ENCODE data around the gene IL17RB.

Gene IL17RB

DNA sequence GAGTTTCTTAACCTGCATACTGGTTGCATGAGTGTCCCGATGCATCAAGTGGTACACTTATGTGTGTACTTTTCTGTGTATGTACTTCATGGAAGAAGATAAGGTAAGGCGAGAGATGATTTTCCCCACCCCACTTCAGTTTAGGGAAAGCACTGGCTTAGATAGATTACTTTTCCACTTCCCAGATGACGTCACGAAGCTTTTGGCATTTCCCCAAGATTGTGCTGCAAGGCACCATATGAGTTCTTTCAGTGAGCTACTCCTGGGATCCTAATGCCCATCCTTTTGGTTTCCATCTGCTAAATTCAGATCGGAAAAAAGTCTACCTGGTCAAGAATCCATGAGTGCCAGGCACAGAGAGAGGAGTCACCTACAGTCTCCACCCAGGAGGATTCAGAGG is 4.5 kb downstream of the IL17RB start:
- H3K36me3 ChIP-seq (ENCODE audit: insufficient read depth, low read depth, low read length) = no peaks in the 10 kb centered on the region
- H3K9ac ChIP-seq (ENCODE audit: low read depth, low read length) = no peak overlapping the region
- no peak overlapping the region for H3K4me3 ChIP-seq (ENCODE audit: low read length)
- no peaks in the 10 kb centered on the region for H3K4me1 ChIP-seq (ENCODE audit: insufficient read depth, low read length)
- H3K27ac ChIP-seq (ENCODE audit: low read length) = no peak overlapping the region
- peaks cover 24% of the 10 kb centered on the region for H3K27me3 ChIP-seq (ENCODE audit: insufficient read depth, low read length)
- H3K9me3 ChIP-seq (ENCODE audit: insufficient read depth, low read depth, low read length) = no peaks in the 10 kb centered on the region

DNA sequence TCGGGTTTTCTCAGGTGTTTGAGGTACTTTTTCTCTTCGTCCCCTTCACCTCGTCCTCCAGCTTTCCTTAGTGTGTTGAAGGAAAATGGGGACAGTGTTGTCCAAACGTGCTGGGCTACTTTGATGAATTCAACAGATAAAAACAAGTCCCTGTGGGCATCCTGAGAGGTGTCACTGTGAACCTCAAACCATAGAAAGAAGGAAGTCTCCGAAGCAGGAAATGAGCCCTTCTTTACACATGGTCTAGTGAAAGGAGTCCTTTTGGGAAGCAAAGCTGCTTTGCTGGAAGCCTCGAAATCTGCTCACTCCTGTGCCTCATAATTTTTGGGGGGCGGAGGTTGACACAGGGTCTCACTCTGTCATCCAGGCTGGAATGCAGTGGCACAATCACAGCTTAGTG is 10.6 kb downstream of the IL17RB start:
- Histone ChIP-seq H3K36me3 (ENCODE audit: insufficient read depth, low read depth, low read length) (peaks cover 42% of the 10 kb centered on the region), H3K4me3 (ENCODE audit: low read length) (no peak overlapping the region), H3K9ac (ENCODE audit: low read depth, low read length) (no peak overlapping the region), H3K4me1 (ENCODE audit: insufficient read depth, low read length) (no peaks in the 10 kb centered on the region), H3K27me3 (ENCODE audit: insufficient read depth, low read length) (no peaks in the 10 kb centered on the region), H3K27ac (ENCODE audit: low read length) (no peak overlapping the region), H3K9me3 (ENCODE audit: insufficient read depth, low read depth, low read length) (no peaks in the 10 kb centered on the region)

DNA sequence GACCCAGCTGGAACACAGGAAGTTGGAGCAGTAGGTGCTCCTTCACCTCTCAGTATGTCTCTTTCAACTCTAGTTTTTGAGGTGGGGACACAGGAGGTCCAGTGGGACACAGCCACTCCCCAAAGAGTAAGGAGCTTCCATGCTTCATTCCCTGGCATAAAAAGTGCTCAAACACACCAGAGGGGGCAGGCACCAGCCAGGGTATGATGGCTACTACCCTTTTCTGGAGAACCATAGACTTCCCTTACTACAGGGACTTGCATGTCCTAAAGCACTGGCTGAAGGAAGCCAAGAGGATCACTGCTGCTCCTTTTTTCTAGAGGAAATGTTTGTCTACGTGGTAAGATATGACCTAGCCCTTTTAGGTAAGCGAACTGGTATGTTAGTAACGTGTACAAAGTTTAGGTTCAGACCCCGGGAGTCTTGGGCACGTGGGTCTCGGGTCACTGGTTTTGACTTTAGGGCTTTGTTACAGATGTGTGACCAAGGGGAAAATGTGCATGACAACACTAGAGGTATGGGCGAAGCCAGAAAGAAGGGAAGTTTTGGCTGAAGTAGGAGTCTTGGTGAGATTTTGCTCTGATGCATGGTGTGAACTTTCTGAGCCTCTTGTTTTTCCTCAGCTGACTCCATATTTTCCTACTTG is 11.9 kb downstream of the IL17RB start:
- Histone ChIP-seq H3K4me3 (ENCODE audit: low read length) (no peak overlapping the region), H3K9ac (ENCODE audit: low read depth, low read length) (no peak overlapping the region), H3K9me3 (ENCODE audit: insufficient read depth, low read depth, low read length) (no peaks in the 10 kb centered on the region), H3K27ac (ENCODE audit: low read length) (no peak overlapping the region), H3K36me3 (ENCODE audit: insufficient read depth, low read depth, low read length) (peaks cover 54% of the 10 kb centered on the region), H3K4me1 (ENCODE audit: insufficient read depth, low read length) (no peaks in the 10 kb centered on the region), H3K27me3 (ENCODE audit: insufficient read depth, low read length) (no peaks in the 10 kb centered on the region)

DNA sequence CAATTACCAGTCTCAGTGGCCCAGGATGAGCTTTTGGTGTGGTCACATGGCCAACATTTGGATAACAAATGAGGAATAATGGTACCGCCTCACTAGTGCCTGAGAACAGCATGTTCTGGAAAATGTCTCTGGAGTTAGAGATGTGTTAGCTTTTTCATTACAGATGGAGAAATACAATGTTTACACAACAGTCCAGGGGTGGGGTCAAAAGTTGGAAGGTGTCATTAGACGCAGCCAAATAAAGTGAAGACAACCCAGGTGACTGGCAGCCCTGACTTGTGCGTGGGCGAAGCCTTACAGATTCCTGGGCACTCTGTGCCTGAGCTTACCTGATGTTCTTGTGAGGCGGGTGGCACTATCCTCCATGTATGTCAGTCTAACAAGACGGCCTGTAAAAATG is 12.8 kb downstream of the IL17RB start:
- no peaks in the 10 kb centered on the region for H3K27me3 ChIP-seq (ENCODE audit: insufficient read depth, low read length)
- H3K4me1 ChIP-seq (ENCODE audit: insufficient read depth, low read length) = no peaks in the 10 kb centered on the region
- no peaks in the 10 kb centered on the region for H3K9me3 ChIP-seq (ENCODE audit: insufficient read depth, low read depth, low read length)
- H3K36me3 ChIP-seq (ENCODE audit: insufficient read depth, low read depth, low read length) = peaks cover 57% of the 10 kb centered on the region
- no peak overlapping the region for H3K9ac ChIP-seq (ENCODE audit: low read depth, low read length)
- H3K27ac ChIP-seq (ENCODE audit: low read length) = no peak overlapping the region
- no peak overlapping the region for H3K4me3 ChIP-seq (ENCODE audit: low read length)

DNA sequence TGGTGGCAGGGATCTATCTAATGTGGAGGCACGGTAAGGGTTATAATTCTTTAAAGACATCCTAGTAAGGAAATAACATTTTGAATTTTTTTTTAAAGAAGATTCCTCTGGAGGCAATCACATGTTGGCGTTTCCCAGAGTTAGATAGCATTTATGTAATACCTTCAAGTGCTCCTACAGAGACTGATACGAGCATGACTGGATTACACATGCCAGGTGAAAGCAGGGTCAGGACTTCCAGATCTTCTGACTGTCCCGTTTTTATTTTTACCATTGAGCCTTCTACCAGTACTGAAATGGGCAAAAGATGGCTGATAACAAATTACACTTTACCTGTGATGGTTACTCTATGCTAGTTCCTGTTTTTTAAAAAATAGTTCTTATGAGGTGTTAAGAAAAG is 13.8 kb downstream of the IL17RB start:
- Histone ChIP-seq H3K9me3 (ENCODE audit: insufficient read depth, low read depth, low read length) (no peaks in the 10 kb centered on the region), H3K27ac (ENCODE audit: low read length) (no peak overlapping the region), H3K36me3 (ENCODE audit: insufficient read depth, low read depth, low read length) (peaks cover 66% of the 10 kb centered on the region), H3K4me3 (ENCODE audit: low read length) (no peak overlapping the region), H3K27me3 (ENCODE audit: insufficient read depth, low read length) (no peaks in the 10 kb centered on the region), H3K4me1 (ENCODE audit: insufficient read depth, low read length) (no peaks in the 10 kb centered on the region), H3K9ac (ENCODE audit: low read depth, low read length) (no peak overlapping the region)

DNA sequence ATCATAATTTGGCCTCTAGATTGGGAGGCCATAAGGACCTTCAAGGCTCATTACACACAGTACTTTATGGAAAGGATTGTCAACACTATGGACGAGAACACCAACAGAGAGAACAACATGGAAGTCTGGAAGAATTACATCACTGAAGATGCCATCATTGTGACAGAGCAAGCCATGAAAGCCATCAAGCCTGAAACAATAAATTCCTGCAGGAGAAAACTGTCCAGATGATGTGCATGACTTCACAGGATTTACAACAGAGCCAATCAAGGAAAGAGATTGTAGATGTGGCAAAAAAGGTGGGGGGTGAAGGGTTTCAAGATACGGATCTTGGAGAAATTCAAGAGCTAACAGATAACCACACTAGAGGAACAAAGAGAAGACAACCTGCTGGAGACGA is 15.9 kb downstream of the IL17RB start:
- Histone ChIP-seq H3K4me1 (ENCODE audit: insufficient read depth, low read length) (no peaks in the 10 kb centered on the region), H3K9me3 (ENCODE audit: insufficient read depth, low read depth, low read length) (no peaks in the 10 kb centered on the region), H3K36me3 (ENCODE audit: insufficient read depth, low read depth, low read length) (peaks cover 80% of the 10 kb centered on the region), H3K9ac (ENCODE audit: low read depth, low read length) (no peak overlapping the region), H3K27me3 (ENCODE audit: insufficient read depth, low read length) (no peaks in the 10 kb centered on the region), H3K27ac (ENCODE audit: low read length) (no peak overlapping the region), H3K4me3 (ENCODE audit: low read length) (no peak overlapping the region)

DNA sequence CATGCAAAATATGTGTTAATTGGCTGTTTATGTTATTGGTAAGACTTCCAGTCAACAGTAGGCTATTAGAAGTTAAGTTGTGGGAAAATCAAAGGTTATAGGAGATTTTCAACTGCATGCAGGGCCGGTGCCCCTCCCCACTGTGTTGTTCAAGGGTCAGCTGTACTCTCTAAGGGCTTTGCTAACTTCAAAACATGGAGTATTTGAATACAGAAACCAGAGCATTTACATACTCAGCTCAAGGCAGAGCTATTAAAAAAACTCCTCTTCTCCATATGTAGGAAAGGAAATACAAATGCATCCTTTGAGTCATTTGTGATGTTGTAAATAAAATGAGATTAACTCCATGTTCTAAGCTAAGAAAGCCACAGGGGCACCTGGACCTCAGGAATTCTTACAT is 16.8 kb downstream of the IL17RB start:
- Histone ChIP-seq H3K27me3 (ENCODE audit: insufficient read depth, low read length) (no peaks in the 10 kb centered on the region), H3K27ac (ENCODE audit: low read length) (no peak overlapping the region), H3K4me1 (ENCODE audit: insufficient read depth, low read length) (no peaks in the 10 kb centered on the region), H3K9me3 (ENCODE audit: insufficient read depth, low read depth, low read length) (no peaks in the 10 kb centered on the region), H3K4me3 (ENCODE audit: low read length) (no peak overlapping the region), H3K36me3 (ENCODE audit: insufficient read depth, low read depth, low read length) (peaks cover 84% of the 10 kb centered on the region), H3K9ac (ENCODE audit: low read depth, low read length) (no peak overlapping the region)

DNA sequence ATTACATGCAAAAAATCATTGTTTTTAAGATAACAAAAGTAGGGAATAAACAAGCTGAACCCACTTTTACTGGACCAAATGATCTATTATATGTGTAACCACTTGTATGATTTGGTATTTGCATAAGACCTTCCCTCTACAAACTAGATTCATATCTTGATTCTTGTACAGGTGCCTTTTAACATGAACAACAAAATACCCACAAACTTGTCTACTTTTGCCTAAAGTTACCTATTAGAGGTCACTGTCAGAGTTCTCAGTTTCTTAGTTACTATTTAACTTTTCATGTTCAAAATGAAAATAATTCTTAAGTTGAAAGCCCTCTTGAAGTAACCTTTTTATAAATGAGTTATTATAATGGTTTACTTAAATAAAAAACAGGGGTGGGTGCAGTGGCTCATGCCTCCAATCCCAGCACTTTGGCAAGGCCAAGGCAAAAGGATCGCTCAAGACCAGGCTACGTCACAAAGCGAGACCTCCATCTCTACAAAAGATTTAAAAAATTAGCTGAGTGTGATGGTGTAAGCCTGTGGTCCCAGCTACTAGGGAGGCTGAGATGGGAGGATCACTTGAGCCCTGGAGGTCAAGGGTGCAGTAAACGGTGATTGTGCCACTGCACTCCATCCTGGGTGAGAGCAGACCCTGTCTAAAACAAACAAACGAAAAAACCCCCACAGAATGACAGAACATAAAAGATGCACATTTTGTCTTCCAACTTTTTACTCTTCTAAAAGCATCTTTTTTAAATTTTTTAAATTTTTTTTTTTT is 19.5 kb downstream of the IL17RB start:
- Histone ChIP-seq H3K4me3 (ENCODE audit: low read length) (no peak overlapping the region), H3K27ac (ENCODE audit: low read length) (no peak overlapping the region), H3K4me1 (ENCODE audit: insufficient read depth, low read length) (no peaks in the 10 kb centered on the region), H3K9me3 (ENCODE audit: insufficient read depth, low read depth, low read length) (no peaks in the 10 kb centered on the region), H3K9ac (ENCODE audit: low read depth, low read length) (no peak overlapping the region), H3K27me3 (ENCODE audit: insufficient read depth, low read length) (no peaks in the 10 kb centered on the region), H3K36me3 (ENCODE audit: insufficient read depth, low read depth, low read length) (peaks cover 85% of the 10 kb centered on the region)

DNA sequence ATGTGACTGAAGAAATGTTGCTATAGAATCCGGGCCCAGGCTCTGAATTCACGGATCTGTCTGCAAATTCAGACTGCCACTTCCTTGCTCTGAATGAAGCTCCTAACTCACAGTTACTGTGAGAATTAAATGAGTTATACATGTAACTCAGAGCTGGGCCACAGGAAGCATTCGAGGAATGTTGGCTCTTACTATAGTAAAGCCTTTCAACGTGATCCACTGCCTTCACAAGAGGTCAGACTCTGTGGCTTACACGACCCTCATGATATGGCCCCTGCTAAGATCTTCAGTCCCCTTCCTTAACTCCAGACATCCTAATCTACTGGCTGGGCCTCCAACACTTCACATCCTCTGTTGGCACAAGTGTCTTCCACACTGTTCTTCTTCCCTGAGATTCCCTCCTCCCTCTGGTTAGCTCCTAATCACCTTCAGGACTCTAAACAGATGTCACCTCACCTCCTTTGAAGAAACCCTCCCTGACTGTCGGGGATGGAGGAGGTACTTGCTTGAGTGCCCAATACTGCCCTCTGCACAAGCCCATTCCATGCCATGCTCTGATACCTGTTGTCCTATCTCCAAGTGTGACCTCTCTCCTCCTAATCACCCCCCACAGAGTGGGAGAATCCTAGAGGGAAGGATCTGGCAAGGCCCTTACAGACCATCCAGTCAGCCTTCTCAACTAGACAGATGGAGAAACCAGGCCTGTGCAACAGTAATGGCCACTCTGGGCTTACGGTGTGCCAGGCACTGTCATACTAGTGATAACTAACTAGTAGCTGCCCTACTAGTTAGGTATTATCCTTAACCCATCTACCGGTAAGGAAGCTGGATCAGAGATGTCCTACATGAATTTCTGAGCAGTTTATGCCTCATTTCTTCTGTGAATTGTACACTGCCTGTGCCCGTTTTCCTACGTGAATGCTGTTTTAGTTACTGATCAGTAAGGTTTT is 34.3 kb downstream of the IL17RB start:
- Histone ChIP-seq H3K36me3 (ENCODE audit: insufficient read depth, low read depth, low read length) (peaks cover 59% of the 10 kb centered on the region), H3K9me3 (ENCODE audit: insufficient read depth, low read depth, low read length) (no peaks in the 10 kb centered on the region), H3K4me1 (ENCODE audit: insufficient read depth, low read length) (peaks cover 8% of the 10 kb centered on the region), H3K4me3 (ENCODE audit: low read length) (peak overlapping the region; percentile 87), H3K27ac (ENCODE audit: low read length) (no peak overlapping the region), H3K27me3 (ENCODE audit: insufficient read depth, low read length) (no peaks in the 10 kb centered on the region), H3K9ac (ENCODE audit: low read depth, low read length) (peak overlapping the region; percentile 97)

DNA sequence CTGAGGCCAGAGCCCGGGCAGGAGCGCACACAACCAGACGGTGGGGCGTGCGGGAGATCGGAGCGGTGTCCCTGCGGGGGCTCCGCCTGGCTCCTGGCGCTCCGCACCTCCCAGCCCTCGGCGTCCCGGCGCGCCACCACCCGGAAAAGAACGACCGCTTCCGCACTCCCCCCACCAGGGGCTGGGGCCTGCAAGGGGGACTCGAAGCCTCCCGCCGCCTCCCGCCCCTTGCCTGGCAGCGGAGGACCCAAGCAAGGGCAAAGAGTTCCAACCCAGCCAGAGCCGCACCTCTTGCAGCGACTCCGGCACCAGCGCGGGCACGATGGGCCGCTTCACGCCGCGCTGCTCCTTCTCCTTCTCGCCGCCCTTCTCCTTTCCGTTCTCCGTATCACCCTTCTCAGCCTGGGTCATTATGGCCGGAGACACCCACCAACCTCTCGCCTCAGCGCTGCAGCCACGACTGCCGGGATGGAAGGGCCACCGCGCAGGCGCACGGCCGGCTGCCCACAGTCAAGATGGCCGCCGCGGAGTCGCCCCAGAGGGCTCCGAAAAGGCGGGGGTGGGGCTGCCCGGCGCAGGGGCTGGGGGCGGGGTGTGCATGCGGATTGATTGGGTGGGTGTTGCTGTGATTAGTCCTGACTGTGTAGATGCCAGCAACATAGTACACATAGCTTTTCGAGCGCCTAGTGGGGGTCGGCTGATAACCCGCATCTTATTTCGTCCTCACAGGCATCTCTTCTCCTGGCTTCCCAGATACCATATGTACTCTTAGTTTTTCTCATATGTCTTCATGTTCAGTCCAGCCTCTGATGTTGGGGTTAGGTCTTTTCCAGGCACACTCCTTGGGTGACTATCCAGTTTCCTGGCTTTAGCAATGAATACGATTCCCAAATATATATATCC is 35.6 kb downstream of the IL17RB start, which contains the start of gene ACTR8:
Gene ACTR8, minus strand, starts transcription at position 462 of the 903 bp plus-strand sequence. Its CDS starts 51 bp downstream, at position 411.
- Histone ChIP-seq H3K4me1 (ENCODE audit: insufficient read depth, low read length) (peaks cover 8% of the 10 kb centered on the region), H3K27me3 (ENCODE audit: insufficient read depth, low read length) (no peaks in the 10 kb centered on the region), H3K4me3 (ENCODE audit: low read length) (peak within 1 kb of the TSS; percentile 87), H3K9me3 (ENCODE audit: insufficient read depth, low read depth, low read length) (no peaks in the 10 kb centered on the region), H3K9ac (ENCODE audit: low read depth, low read length) (peak within 1 kb of the TSS; percentile 97), H3K36me3 (ENCODE audit: insufficient read depth, low read depth, low read length) (peaks cover 59% of the 10 kb centered on the region), H3K27ac (ENCODE audit: low read length) (peak within 1 kb of the TSS; percentile 72)

DNA sequence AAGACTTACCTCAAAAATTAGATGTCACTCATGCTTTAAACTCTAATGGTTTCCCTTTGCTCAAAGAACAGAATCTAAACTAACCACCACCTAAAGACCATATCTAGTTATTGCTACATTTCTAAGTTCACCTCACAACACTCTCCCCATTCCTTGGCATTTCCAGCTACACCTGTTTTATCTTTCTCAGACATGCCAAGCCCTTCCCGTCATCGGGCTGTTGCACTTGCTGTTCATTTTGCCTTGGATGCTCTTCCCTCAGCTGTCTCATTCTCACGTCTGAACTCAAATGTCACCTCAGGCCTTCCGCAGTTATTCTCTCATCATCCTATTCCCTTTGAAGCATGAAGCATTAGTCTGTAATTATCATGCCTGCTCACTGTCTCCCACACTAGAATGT is 36.6 kb downstream of the IL17RB start:
- Histone ChIP-seq H3K9me3 (ENCODE audit: insufficient read depth, low read depth, low read length) (no peaks in the 10 kb centered on the region), H3K9ac (ENCODE audit: low read depth, low read length) (no peak overlapping the region), H3K4me1 (ENCODE audit: insufficient read depth, low read length) (peaks cover 8% of the 10 kb centered on the region), H3K27me3 (ENCODE audit: insufficient read depth, low read length) (no peaks in the 10 kb centered on the region), H3K36me3 (ENCODE audit: insufficient read depth, low read depth, low read length) (peaks cover 59% of the 10 kb centered on the region), H3K27ac (ENCODE audit: low read length) (no peak overlapping the region), H3K4me3 (ENCODE audit: low read length) (no peak overlapping the region)

Measured in iPS-20b (cell line).